Epithelial cell of esophagus (primary cell): ENCODE data around the gene EFEMP2.

Source experiments
- DNase-seq: peaks from one replicate; pipeline ENCODE4 v3.0.0; 2010; ENCODE audit warnings: low read depth
- H3K4me3 ChIP-seq: 2 replicates; pipeline ENCODE4 v1.5.1; 2011; ENCODE audit warnings: mild to moderate bottlenecking, low read length, control low read depth
- CTCF ChIP-seq: IDR thresholded peaks from 2 replicates; pipeline ENCODE4 v1.5.1; 2011; ENCODE audit warnings: low read depth, mild to moderate bottlenecking, low read length, control low read depth, inconsistent platforms; ENCODE audit not compliant: insufficient read depth; ENCODE audit errors: missing control alignments

EFEMP2 gene

GRCh38 chr11:65821107-65821506, 51.5 kb downstream of the EFEMP2 start:
- TF ChIP-seq CTCF: no peak
- no peak for DNase-seq
- H3K4me3 ChIP-seq: no peak overlapping the region

GRCh38 chr11:65817835-65818680, 54.5 kb downstream of the EFEMP2 start:
- peak; percentile 82 for DNase-seq
- H3K4me3 ChIP-seq: peak overlapping the region; percentile 50
- peak; percentile 80 for TF ChIP-seq CTCF

- no peak for DNase-seq
- TF ChIP-seq CTCF: no peak
Observed at GRCh38 chr11:65817312-65817834, 55.2 kb downstream of the EFEMP2 start.

GRCh38 chr11:65816696-65817095, 55.9 kb downstream of the EFEMP2 start:
- no peak for TF ChIP-seq CTCF
- no peak overlapping the region for H3K4me3 ChIP-seq
- DNase-seq: no peak

More at GRCh38 chr11:65817312-65817834, 55.2 kb downstream of the EFEMP2 start:
- peak overlapping the region; percentile 50 for H3K4me3 ChIP-seq
